DMS114 treated with DMSO at 0.1 percent for 48 hours (cell line): ENCODE results near the gene VIT.

ENCODE experiments used
- DNase-seq: peaks from one replicate; lab custom pipeline; 2025; ENCODE audit not compliant: unreplicated experiment; lab: John Stamatoyannopoulos, UW

The VIT gene

GRCh38 chr2:36756438-36756837 is 59.9 kb downstream of the VIT start:
- no peak for DNase-seq

GRCh38 chr2:36762764-36763490 is 66.4 kb downstream of the VIT start:
- DNase-seq, result no peak

- DNase-seq, result no peak
Measured at GRCh38 chr2:36769106-36769505, 72.6 kb downstream of the VIT start.

GRCh38 chr2:36770542-36771287 is 74.2 kb downstream of the VIT start:
- DNase-seq, result no peak

- no peak for DNase-seq
Measured at GRCh38 chr2:36771671-36772070, 75.2 kb downstream of the VIT start.

- DNase-seq, result no peak
Measured at GRCh38 chr2:36773947-36774346, 77.4 kb downstream of the VIT start.

GRCh38 chr2:36775261-36775660 is 78.8 kb downstream of the VIT start:
- DNase-seq, result no peak

- DNase-seq, result no peak
Measured at GRCh38 chr2:36775806-36776205, 79.3 kb downstream of the VIT start.

GRCh38 chr2:36777272-36777671 is 80.8 kb downstream of the VIT start:
- no peak for DNase-seq

- DNase-seq, result no peak
Measured at GRCh38 chr2:36777788-36778187, 81.3 kb downstream of the VIT start.

GRCh38 chr2:36779462-36779861 is 83.0 kb downstream of the VIT start:
- no peak for DNase-seq

GRCh38 chr2:36780231-36780839 is 83.8 kb downstream of the VIT start:
- peak; percentile 69 for DNase-seq

- no peak for DNase-seq
Measured at GRCh38 chr2:36781907-36782720, 85.6 kb downstream of the VIT start.

GRCh38 chr2:36783246-36783645 is 86.7 kb downstream of the VIT start:
- DNase-seq, result no peak

GRCh38 chr2:36785179-36785795 is 88.8 kb downstream of the VIT start:
- peak; percentile 53 for DNase-seq

GRCh38 chr2:36789181-36789804 is 92.8 kb downstream of the VIT start:
- no peak for DNase-seq

- no peak for DNase-seq
Measured at GRCh38 chr2:36792951-36793350, 96.4 kb downstream of the VIT start.

- no peak for DNase-seq
Measured at GRCh38 chr2:36797324-36798070, 101.0 kb downstream of the VIT start.

- no peak for DNase-seq
Measured at GRCh38 chr2:36798724-36799123, 102.2 kb downstream of the VIT start.

GRCh38 chr2:36800381-36800780 is 103.9 kb downstream of the VIT start:
- no peak for DNase-seq
